IMR-90 (cell line): ENCODE data around the gene PPT2. TPM values are rescaled to one million over a fixed set of nuclear protein-coding genes. Genes with fewer than 3 reads are reported as not detected.

Experiments used
- ATAC-seq: fragments of 200-7000 bp; cut with Tn5 transposase; 2 replicates; pipeline ENCODE4 v1.9.1; 2020; ENCODE audit warnings: low read depth, mild to moderate bottlenecking, moderate library complexity
- BruUV-seq: library from RNA; stranded (reverse); fragments of 400-500 nt; replicated peaks from 2 replicates; lab custom pipeline; 2021; lab: Mats Ljungman, UMichigan
- CTCF ChIA-PET: fragments of 300-600 bp; formaldehyde crosslinking; extraction: SDS; loops from one replicate; lab custom pipeline; 2021; ENCODE audit warnings: antibody characterized with exemption; lab: Yijun Ruan, JAX
- POLR2A ChIA-PET: fragments of 300-600 bp; sonication (Branson Sonifier 250); formaldehyde crosslinking; loops from one replicate; lab custom pipeline; 2022; ENCODE audit warnings: antibody characterized with exemption; ENCODE audit not compliant: unreplicated experiment; lab: Charles Lee
- DNase-seq: peaks from one replicate; pipeline ENCODE4 v3.0.0; 2013
- H2AFZ ChIP-seq: replicated peaks from 2 replicates; pipeline ENCODE3; 2013; ENCODE audit warnings: low read length, mild to moderate bottlenecking; ENCODE audit not compliant: poor library complexity
- H2AK5ac ChIP-seq: 2 replicates; pipeline ENCODE4 v1.6.1; 2013; ENCODE audit warnings: low read depth, low read length, inconsistent platforms
- H2AK9ac ChIP-seq: replicated peaks from 2 replicates; pipeline ENCODE3; 2013; ENCODE audit warnings: mild to moderate bottlenecking, low read depth, low read length, moderate library complexity; ENCODE audit not compliant: poor library complexity
- H2BK120ac ChIP-seq: 2 replicates; pipeline ENCODE4 v1.6.1; 2013; ENCODE audit warnings: low read depth, low read length, inconsistent platforms
- H2BK15ac ChIP-seq: 3 replicates; pipeline ENCODE4 v1.6.1; 2013; ENCODE audit warnings: low read depth, low read length, inconsistent platforms
- H2BK20ac ChIP-seq: 2 replicates; pipeline ENCODE4 v1.6.1; 2013; ENCODE audit warnings: low read depth, mild to moderate bottlenecking, inconsistent platforms, low read length, moderate library complexity
- H2BK5ac ChIP-seq: 2 replicates; pipeline ENCODE4 v1.6.1; 2013; ENCODE audit warnings: mild to moderate bottlenecking, low read depth, low read length, inconsistent platforms; ENCODE audit not compliant: poor library complexity, severe bottlenecking
- H3K14ac ChIP-seq: replicated peaks from 2 replicates; pipeline ENCODE4 v1.6.1; 2013; ENCODE audit warnings: low read depth, low read length, inconsistent platforms
- H3K18ac ChIP-seq: 2 replicates; pipeline ENCODE4 v1.6.1; 2013; ENCODE audit warnings: low read depth, low read length, control low read depth
- H3K23ac ChIP-seq: 2 replicates; pipeline ENCODE4 v1.6.1; 2013; ENCODE audit warnings: low read depth, low read length, inconsistent platforms
- H3K27ac ChIP-seq: 2 replicates; pipeline ENCODE4 v1.5.1; 2013; ENCODE audit warnings: mild to moderate bottlenecking, control low read depth, low read length; ENCODE audit not compliant: insufficient read depth
- H3K27me3 ChIP-seq: 2 replicates; pipeline ENCODE4 v1.6.1; 2013; ENCODE audit warnings: low read length; ENCODE audit not compliant: control insufficient read depth, insufficient read depth
- H3K36me3 ChIP-seq: 2 replicates; pipeline ENCODE4 v1.6.1; 2013; ENCODE audit warnings: low read length, mixed read lengths; ENCODE audit not compliant: control insufficient read depth, insufficient read depth
- H3K4ac ChIP-seq: 2 replicates; pipeline ENCODE4 v1.6.1; 2013; ENCODE audit warnings: low read depth, low read length, inconsistent platforms
- H3K4me1 ChIP-seq: 2 replicates; pipeline ENCODE4 v1.6.1; 2013; ENCODE audit warnings: low read length, mixed read lengths; ENCODE audit not compliant: control insufficient read depth, insufficient read depth
- H3K4me2 ChIP-seq: 2 replicates; pipeline ENCODE4 v1.6.1; 2013; ENCODE audit warnings: low read depth, mild to moderate bottlenecking, control low read depth, low read length, moderate library complexity
- H3K4me3 ChIP-seq: 2 replicates; pipeline ENCODE4 v1.5.1; 2013; ENCODE audit warnings: low read depth, mild to moderate bottlenecking, control low read depth, low read length, moderate library complexity; ENCODE audit not compliant: insufficient read depth
- H3K56ac ChIP-seq: 2 replicates; pipeline ENCODE4 v1.6.1; 2013; ENCODE audit warnings: low read length, inconsistent platforms; ENCODE audit not compliant: insufficient read depth; ENCODE audit errors: extremely low read depth
- H3K79me1 ChIP-seq, 2 experiments: 2 replicates each; pipeline ENCODE4 v1.6.1; 2013; ENCODE audit warnings: low read length in 2 of 2, inconsistent platforms in 1 of 2, low read depth in 1 of 2
- H3K9ac ChIP-seq: 2 replicates; pipeline ENCODE4 v1.6.1; 2013; ENCODE audit warnings: low read depth, low read length, control low read depth
- H3K9me1 ChIP-seq: 2 replicates; pipeline ENCODE4 v1.6.1; 2013; ENCODE audit warnings: low read length, inconsistent platforms; ENCODE audit not compliant: insufficient read depth
- H3K9me3 ChIP-seq: 2 replicates; pipeline ENCODE4 v1.6.1; 2013; ENCODE audit warnings: low read length; ENCODE audit not compliant: control insufficient read depth, insufficient read depth
- H4K20me1 ChIP-seq: 2 replicates; pipeline ENCODE4 v1.6.1; 2013; ENCODE audit warnings: low read length, inconsistent platforms; ENCODE audit not compliant: insufficient read depth
- H4K5ac ChIP-seq: 2 replicates; pipeline ENCODE4 v1.6.1; 2013; ENCODE audit warnings: mild to moderate bottlenecking, low read depth, low read length, control low read depth
- H4K8ac ChIP-seq, 2 experiments: 2 replicates each; pipeline ENCODE4 v1.6.1; 2013; ENCODE audit warnings: low read depth in 2 of 2, low read length in 2 of 2, control low read depth in 1 of 2, inconsistent platforms in 1 of 2
- H4K91ac ChIP-seq: 2 replicates; pipeline ENCODE4 v1.6.1; 2013; ENCODE audit warnings: low read depth, low read length, inconsistent platforms; ENCODE audit not compliant: insufficient read depth
- CTCF ChIP-seq: conservative IDR thresholded peaks from 2 replicates; pipeline ENCODE4 v1.5.1; 2012; ENCODE audit warnings: mild to moderate bottlenecking, low read depth, low read length, improper control_type of control experiment
- MAZ ChIP-seq: IDR thresholded peaks from 2 replicates; pipeline ENCODE4 v1.6.1; 2012; ENCODE audit warnings: low read depth, mild to moderate bottlenecking, low read length, improper control_type of control experiment, moderate library complexity, borderline replicate concordance
- WGBS, 2 experiments: methylation state at CpG; one replicate each; pipeline versions ENCODE4 v1.1.5 to v1.1.7; 2013; ENCODE audit warnings: missing lambda C conversion rate in 2 of 2; ENCODE audit not compliant: insufficient read length in 1 of 2; ENCODE audit errors: extremely low coverage in 2 of 2; 5-methylcytosine and 5-hydroxymethylcytosine counted together
- dilution Hi-C: fragments of 300-500 bp; cut with HindIII; formaldehyde crosslinking; loops from one replicate; pipeline ENCODE4 v1.14.3; 2018; ENCODE audit warnings: low sequenced_read_pairs; ENCODE audit not compliant: unreplicated experiment
- in situ Hi-C: fragments of 300-500 bp; cut with MboI; formaldehyde crosslinking; loops from 3 replicates; pipeline ENCODE4 v1.14.3; 2019; ENCODE audit warnings: low sequenced_read_pairs, inconsistent platforms, mixed read lengths
- intact Hi-C: fragments of 100-400 bp; cut with micrococcal nuclease; formaldehyde crosslinking; loops from 2 replicates; pipeline ENCODE4 v1.10.0; 2022
- polyA plus RNA-seq, 3 experiments: library from polyadenylated mRNA; depleted of rRNA; stranded (reverse); fragments of >200 nt; gene quantifications; 2 replicates each; pipeline ENCODE4 v1.2.3, GENCODE V29; 2012; ENCODE audit warnings: low replicate concordance in 1 of 3
- total RNA-seq: library from RNA; depleted of rRNA; stranded (reverse); fragments of >200 nt; gene quantifications from 2 replicates; pipeline ENCODE4 v1.2.3, GENCODE V29; 2012
- TF ChIP-seq, protein P1 (sequence below): fragments of 150-350 bp; IDR thresholded peaks from 2 replicates; pipeline ENCODE4 v1.6.1; 2016; ENCODE audit warnings: low read depth, mild to moderate bottlenecking, low read length, moderate library complexity, borderline replicate concordance

PPT2 gene
- total and polyA plus RNA-seq, 2 of the 4 experiments (the other 2 are of a cell fraction) = 3.2 to 16.2 TPM

- Histone ChIP-seq H3K23ac (no peak overlapping the region), H2AFZ (no peak overlapping the region), H3K36me3 (no peaks in the 10 kb centered on the region), H4K91ac (no peak overlapping the region), H4K20me1 (no peaks in the 10 kb centered on the region), H3K4ac (no peak overlapping the region), H2BK5ac (no peak overlapping the region), H2BK15ac (no peak overlapping the region), H3K9ac (no peak overlapping the region), H4K8ac (no peak overlapping the region), H3K4me1 (no peaks in the 10 kb centered on the region), H3K4me3 (no peak overlapping the region), H2BK120ac (no peak overlapping the region), H2AK9ac (no peak overlapping the region), H3K14ac (no peak overlapping the region), H3K4me2 (no peak overlapping the region), H3K27ac (no peak overlapping the region), H3K56ac (no peak overlapping the region), H3K79me1 (no peaks in the 10 kb centered on the region), H3K18ac (no peak overlapping the region), H3K9me1 (no peaks in the 10 kb centered on the region), H2BK20ac (no peak overlapping the region), H3K9me3 (no peaks in the 10 kb centered on the region), H4K5ac (no peak overlapping the region), H2AK5ac (no peak overlapping the region), H3K27me3 (peaks cover 10% of the 10 kb centered on the region; the same call in 1 of the 2 replicates)
- ATAC-seq (no peak), DNase-seq (no peak)
- dilution Hi-C loops (no loop called here), intact Hi-C loops (no loop called here), in situ Hi-C loops (no loop called here)
- TF ChIP-seq, protein P1, sequence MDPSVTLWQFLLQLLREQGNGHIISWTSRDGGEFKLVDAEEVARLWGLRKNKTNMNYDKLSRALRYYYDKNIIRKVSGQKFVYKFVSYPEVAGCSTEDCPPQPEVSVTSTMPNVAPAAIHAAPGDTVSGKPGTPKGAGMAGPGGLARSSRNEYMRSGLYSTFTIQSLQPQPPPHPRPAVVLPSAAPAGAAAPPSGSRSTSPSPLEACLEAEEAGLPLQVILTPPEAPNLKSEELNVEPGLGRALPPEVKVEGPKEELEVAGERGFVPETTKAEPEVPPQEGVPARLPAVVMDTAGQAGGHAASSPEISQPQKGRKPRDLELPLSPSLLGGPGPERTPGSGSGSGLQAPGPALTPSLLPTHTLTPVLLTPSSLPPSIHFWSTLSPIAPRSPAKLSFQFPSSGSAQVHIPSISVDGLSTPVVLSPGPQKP = no peak
- TF ChIP-seq CTCF (no peak), MAZ (no peak)
- POLR2A ChIA-PET = no interaction called here
- CTCF ChIA-PET = no interaction called here
- no TSS peak for BruUV-seq
- WGBS, 2 experiments = 53% methylated on average over 2 of the region's 9 CpGs; no CpG with 5 or more reads in 1 of the 2 experiments
These were observed 48.2 kb downstream of the PPT2 start for GRCh38 chr6:32202186-32202585.
